ENCODE results near the gene PRDM16. TPM values are rescaled to one million over a fixed set of nuclear protein-coding genes. Genes with fewer than 3 reads are reported as not detected.

PRDM16 gene
- total and polyA plus RNA-seq, 2 donors (not counting 1 experiment from before 2014, with no cell fraction given) = 0.03 to 0.12 TPM

- Histone ChIP-seq H3K27me3 (replicated peaks in 1 of 4; ENCODE audit: control extremely low read depth in 1 of 4, control insufficient read depth in 3 of 4, insufficient read depth in 4 of 4, low read length in 3 of 4) (peaks cover 0 to 4% (median 0%) of the 10 kb centered on the region in 4 experiments), H2AFZ (ENCODE audit: insufficient read depth, low read depth, low read length, poor library complexity, severe bottlenecking) (no peak overlapping the region), H3K4me3 (ENCODE audit: control extremely low read depth in 1 of 5, extremely low read depth in 1 of 5, insufficient read depth in 1 of 5, low read depth in 2 of 5, low read length in 4 of 5) (no peak overlapping the region), H3K36me3 (replicated peaks in 1 of 2; ENCODE audit: control extremely low read depth in 1 of 2, control insufficient read depth in 1 of 2, extremely low read depth in 1 of 2, insufficient read depth in 2 of 2, low read length in 1 of 2) (no peaks in the 10 kb centered on the region), H3K4me1 (ENCODE audit: control insufficient read depth in 2 of 2, insufficient read depth in 2 of 2, low read length in 2 of 2) (no peaks in the 10 kb centered on the region), H3K9ac (ENCODE audit: low read length) (no peak overlapping the region), H3K9me3 (ENCODE audit: control extremely low read depth in 1 of 3, control insufficient read depth in 2 of 3, insufficient read depth in 1 of 3, low read length in 2 of 3) (peaks cover 0 to 4% (median 0%) of the 10 kb centered on the region in 3 donors), H4K20me1 (ENCODE audit: control insufficient read depth, insufficient read depth, low read length, poor library complexity, severe bottlenecking) (no peaks in the 10 kb centered on the region), H3K27ac (ENCODE audit: low read length in 2 of 2) (no peak overlapping the region), H3K79me2 (ENCODE audit: control insufficient read depth, insufficient read depth, low read length) (no peaks in the 10 kb centered on the region), H3K4me2 (replicated peaks; ENCODE audit: low read depth, low read length, poor library complexity, severe bottlenecking) (no peak overlapping the region)
- H3K27me3 Mint-ChIP-seq = peaks cover 4% of the 10 kb centered on the region
- TF ChIP-seq CTCF (IDR thresholded peaks at IDR 0.05) (no peak), EZH2 (IDR thresholded peaks at IDR 0.05; ENCODE audit: borderline replicate concordance, insufficient read depth, low read depth, low read length, poor library complexity, severe bottlenecking) (no peak)
- POLR2A ChIA-PET = no interaction called here
- CTCF ChIA-PET = no interaction called here
- no peaks in the 10 kb centered on the region for H3K4me1 Mint-ChIP-seq
- intact Hi-C loops (cut with micrococcal nuclease) = no loop called here
- H3K27ac Mint-ChIP-seq = no peak overlapping the region
- ATAC-seq (ENCODE audit: low read depth) (no peak), DNase-seq (no peak)
- no peak overlapping the region for H3K4me3 Mint-ChIP-seq
- no peaks in the 10 kb centered on the region for H3K9me3 Mint-ChIP-seq (ENCODE audit: insufficient read depth)
- WGBS (ENCODE audit: insufficient coverage) = 56% methylated on average over 4 of the region's 8 CpGs
Measured at GRCh38 chr1:3355089-3355488, 286.1 kb downstream of the PRDM16 start.

- H3K79me2 ChIP-seq (ENCODE audit: control insufficient read depth, insufficient read depth, low read length) = no peaks in the 10 kb centered on the region
- H3K4me3 ChIP-seq (ENCODE audit: control extremely low read depth in 1 of 5, extremely low read depth in 1 of 5, insufficient read depth in 1 of 5, low read depth in 2 of 5, low read length in 4 of 5) = no peak overlapping the region
- H3K36me3 ChIP-seq (replicated peaks in 1 of 2; ENCODE audit: control extremely low read depth in 1 of 2, control insufficient read depth in 1 of 2, extremely low read depth in 1 of 2, insufficient read depth in 2 of 2, low read length in 1 of 2) = no peaks in the 10 kb centered on the region
- H3K9ac ChIP-seq (ENCODE audit: low read length) = no peak overlapping the region
- peaks cover 0 to 4% (median 0%) of the 10 kb centered on the region in 4 experiments for H3K27me3 ChIP-seq (replicated peaks in 1 of 4; ENCODE audit: control extremely low read depth in 1 of 4, control insufficient read depth in 3 of 4, insufficient read depth in 4 of 4, low read length in 3 of 4)
- no peak overlapping the region for H3K4me3 Mint-ChIP-seq
- no peak overlapping the region for H2AFZ ChIP-seq (ENCODE audit: insufficient read depth, low read depth, low read length, poor library complexity, severe bottlenecking)
- H3K27ac Mint-ChIP-seq = no peak overlapping the region
- CTCF ChIA-PET = no interaction called here
- H3K9me3 Mint-ChIP-seq (ENCODE audit: insufficient read depth) = no peaks in the 10 kb centered on the region
- peaks cover 4% of the 10 kb centered on the region for H3K27me3 Mint-ChIP-seq
- POLR2A ChIA-PET = no interaction called here
- DNase-seq = no peak
- intact Hi-C loops (cut with micrococcal nuclease) = no loop called here
- H3K4me2 ChIP-seq (replicated peaks; ENCODE audit: low read depth, low read length, poor library complexity, severe bottlenecking) = no peak overlapping the region
- ATAC-seq (ENCODE audit: low read depth) = no peak
- 91% methylated on average over 33 of the region's 37 CpGs for WGBS (ENCODE audit: insufficient coverage)
- H3K27ac ChIP-seq (ENCODE audit: low read length in 2 of 2) = no peak overlapping the region
- no peaks in the 10 kb centered on the region for H4K20me1 ChIP-seq (ENCODE audit: control insufficient read depth, insufficient read depth, low read length, poor library complexity, severe bottlenecking)
- TF ChIP-seq CTCF (IDR thresholded peaks at IDR 0.05) (no peak), EZH2 (IDR thresholded peaks at IDR 0.05; ENCODE audit: borderline replicate concordance, insufficient read depth, low read depth, low read length, poor library complexity, severe bottlenecking) (no peak)
- H3K4me1 Mint-ChIP-seq = no peaks in the 10 kb centered on the region
- H3K9me3 ChIP-seq (ENCODE audit: control extremely low read depth in 1 of 3, control insufficient read depth in 2 of 3, insufficient read depth in 1 of 3, low read length in 2 of 3) = no peaks in the 10 kb centered on the region
- no peaks in the 10 kb centered on the region for H3K4me1 ChIP-seq (ENCODE audit: control insufficient read depth in 2 of 2, insufficient read depth in 2 of 2, low read length in 2 of 2)
Measured at GRCh38 chr1:3355894-3356826, 287.2 kb downstream of the PRDM16 start.
